A549 (cell line): Measurements from ENCODE around the gene SHQ1.

Experiments
- CTCF ChIP-seq: fragments of >200 bp; sonication (Bioruptor Twin); formaldehyde crosslinking; IDR thresholded peaks from 3 replicates; pipeline ENCODE4 v1.5.1; 2016
- EP300 ChIP-seq, 2 experiments: fragments of >200 bp; sonication (Bioruptor Twin); formaldehyde crosslinking; IDR thresholded peaks; 2 replicates in 1 of 2; 3 replicates in 1 of 2; pipeline ENCODE4 v1.6.1; 2016 to 2017
- FOSL2 ChIP-seq, 2 experiments: fragments of 450-650 bp in 1 of 2; fragments of >200 bp in 1 of 2; sonication (Bioruptor Twin) in 1 of 2; formaldehyde crosslinking; IDR thresholded peaks; 2 replicates each; pipeline versions ENCODE4 v1.5.0 to v1.6.1; 2016 to 2020; ENCODE audit warnings: mild to moderate bottlenecking in 1 of 2, moderate library complexity in 1 of 2
- PBX3 ChIP-seq: IDR thresholded peaks from 2 replicates; pipeline ENCODE4 v1.6.1; 2012
- PHF8 ChIP-seq: fragments of 200-600 bp; sonication (generic); IDR thresholded peaks from 2 replicates; pipeline ENCODE4 v1.6.1; 2016; ENCODE audit warnings: low read depth, mild to moderate bottlenecking, antibody characterized with exemption, moderate library complexity, borderline replicate concordance
- POLR2A ChIP-seq: IDR thresholded peaks from 2 replicates; pipeline ENCODE4 v1.6.1; 2012; ENCODE audit warnings: mild to moderate bottlenecking, low read length
- REST ChIP-seq: fragments of 200-600 bp; sonication (generic); IDR thresholded peaks from 2 replicates; pipeline ENCODE4 v1.6.1; 2016; ENCODE audit warnings: antibody characterized with exemption, mild to moderate bottlenecking, moderate library complexity
- RFX5 ChIP-seq: fragments of 450-650 bp; IDR thresholded peaks from 2 replicates; pipeline ENCODE4 v1.7.1; 2014; ENCODE audit warnings: antibody characterized with exemption, mild to moderate bottlenecking, moderate library complexity
- SMC3 ChIP-seq: fragments of >200 bp; sonication (Bioruptor Twin); formaldehyde crosslinking; IDR thresholded peaks from 3 replicates; pipeline ENCODE4 v1.6.1; 2018; ENCODE audit warnings: inconsistent platforms
- SREBF2 ChIP-seq: fragments of 450-650 bp; IDR thresholded peaks from 2 replicates; pipeline ENCODE4 v1.6.1; 2014; ENCODE audit warnings: mild to moderate bottlenecking, moderate library complexity

GRCh38 chr3:72844436-72844993 is 3.7 kb downstream of the SHQ1 start:
- no peak for TF ChIP-seq POLR2A
- no peak for TF ChIP-seq SREBF2
- no peak for TF ChIP-seq CTCF
- no peak for TF ChIP-seq PBX3
- no peak for TF ChIP-seq SMC3
- TF ChIP-seq RFX5, result no peak
- no peak for TF ChIP-seq EP300 (IDR thresholded peaks at IDR 0.05)
- TF ChIP-seq REST, result no peak
- TF ChIP-seq PHF8, result no peak
- no peak for TF ChIP-seq FOSL2 (IDR thresholded peaks at IDR 0.05)
- TF ChIP-seq FOSL2 (CRISPR knock-in tag; IDR thresholded peaks at IDR 0.05), result peak; percentile 54
